IMR-90 (cell line): ENCODE data around the gene ANXA2. TPM values are rescaled to one million over a fixed set of nuclear protein-coding genes. Genes with fewer than 3 reads are reported as not detected.

Experiments
- ATAC-seq: fragments of 200-7000 bp; cut with Tn5 transposase; 2 replicates; pipeline ENCODE4 v1.9.1; 2020; ENCODE audit warnings: low read depth, mild to moderate bottlenecking, moderate library complexity
- BruUV-seq: library from RNA; stranded (reverse); fragments of 400-500 nt; replicated peaks from 2 replicates; lab custom pipeline; 2021; lab: Mats Ljungman, UMichigan
- CTCF ChIA-PET: fragments of 300-600 bp; formaldehyde crosslinking; extraction: SDS; loops from one replicate; lab custom pipeline; 2021; ENCODE audit warnings: antibody characterized with exemption; lab: Yijun Ruan, JAX
- POLR2A ChIA-PET: fragments of 300-600 bp; sonication (Branson Sonifier 250); formaldehyde crosslinking; loops from one replicate; lab custom pipeline; 2022; ENCODE audit warnings: antibody characterized with exemption; ENCODE audit not compliant: unreplicated experiment; lab: Charles Lee
- DNase-seq: peaks from one replicate; pipeline ENCODE4 v3.0.0; 2013
- H2AFZ ChIP-seq: replicated peaks from 2 replicates; pipeline ENCODE3; 2013; ENCODE audit warnings: low read length, mild to moderate bottlenecking; ENCODE audit not compliant: poor library complexity
- H2AK5ac ChIP-seq: 2 replicates; pipeline ENCODE4 v1.6.1; 2013; ENCODE audit warnings: low read depth, low read length, inconsistent platforms
- H2AK9ac ChIP-seq: replicated peaks from 2 replicates; pipeline ENCODE3; 2013; ENCODE audit warnings: mild to moderate bottlenecking, low read depth, low read length, moderate library complexity; ENCODE audit not compliant: poor library complexity
- H2BK120ac ChIP-seq: 2 replicates; pipeline ENCODE4 v1.6.1; 2013; ENCODE audit warnings: low read depth, low read length, inconsistent platforms
- H2BK15ac ChIP-seq: 3 replicates; pipeline ENCODE4 v1.6.1; 2013; ENCODE audit warnings: low read depth, low read length, inconsistent platforms
- H2BK20ac ChIP-seq: 2 replicates; pipeline ENCODE4 v1.6.1; 2013; ENCODE audit warnings: low read depth, mild to moderate bottlenecking, inconsistent platforms, low read length, moderate library complexity
- H2BK5ac ChIP-seq: 2 replicates; pipeline ENCODE4 v1.6.1; 2013; ENCODE audit warnings: mild to moderate bottlenecking, low read depth, low read length, inconsistent platforms; ENCODE audit not compliant: poor library complexity, severe bottlenecking
- H3K14ac ChIP-seq: replicated peaks from 2 replicates; pipeline ENCODE4 v1.6.1; 2013; ENCODE audit warnings: low read depth, low read length, inconsistent platforms
- H3K18ac ChIP-seq: 2 replicates; pipeline ENCODE4 v1.6.1; 2013; ENCODE audit warnings: low read depth, low read length, control low read depth
- H3K23ac ChIP-seq: 2 replicates; pipeline ENCODE4 v1.6.1; 2013; ENCODE audit warnings: low read depth, low read length, inconsistent platforms
- H3K27ac ChIP-seq: 2 replicates; pipeline ENCODE4 v1.5.1; 2013; ENCODE audit warnings: mild to moderate bottlenecking, control low read depth, low read length; ENCODE audit not compliant: insufficient read depth
- H3K27me3 ChIP-seq: 2 replicates; pipeline ENCODE4 v1.6.1; 2013; ENCODE audit warnings: low read length; ENCODE audit not compliant: control insufficient read depth, insufficient read depth
- H3K36me3 ChIP-seq: 2 replicates; pipeline ENCODE4 v1.6.1; 2013; ENCODE audit warnings: low read length, mixed read lengths; ENCODE audit not compliant: control insufficient read depth, insufficient read depth
- H3K4ac ChIP-seq: 2 replicates; pipeline ENCODE4 v1.6.1; 2013; ENCODE audit warnings: low read depth, low read length, inconsistent platforms
- H3K4me1 ChIP-seq: 2 replicates; pipeline ENCODE4 v1.6.1; 2013; ENCODE audit warnings: low read length, mixed read lengths; ENCODE audit not compliant: control insufficient read depth, insufficient read depth
- H3K4me2 ChIP-seq: 2 replicates; pipeline ENCODE4 v1.6.1; 2013; ENCODE audit warnings: low read depth, mild to moderate bottlenecking, control low read depth, low read length, moderate library complexity
- H3K4me3 ChIP-seq: 2 replicates; pipeline ENCODE4 v1.5.1; 2013; ENCODE audit warnings: low read depth, mild to moderate bottlenecking, control low read depth, low read length, moderate library complexity; ENCODE audit not compliant: insufficient read depth
- H3K56ac ChIP-seq: 2 replicates; pipeline ENCODE4 v1.6.1; 2013; ENCODE audit warnings: low read length, inconsistent platforms; ENCODE audit not compliant: insufficient read depth; ENCODE audit errors: extremely low read depth
- H3K79me1 ChIP-seq, 2 experiments: 2 replicates each; pipeline ENCODE4 v1.6.1; 2013; ENCODE audit warnings: low read length in 2 of 2, inconsistent platforms in 1 of 2, low read depth in 1 of 2
- H3K9ac ChIP-seq: 2 replicates; pipeline ENCODE4 v1.6.1; 2013; ENCODE audit warnings: low read depth, low read length, control low read depth
- H3K9me1 ChIP-seq: 2 replicates; pipeline ENCODE4 v1.6.1; 2013; ENCODE audit warnings: low read length, inconsistent platforms; ENCODE audit not compliant: insufficient read depth
- H3K9me3 ChIP-seq: 2 replicates; pipeline ENCODE4 v1.6.1; 2013; ENCODE audit warnings: low read length; ENCODE audit not compliant: control insufficient read depth, insufficient read depth
- H4K20me1 ChIP-seq: 2 replicates; pipeline ENCODE4 v1.6.1; 2013; ENCODE audit warnings: low read length, inconsistent platforms; ENCODE audit not compliant: insufficient read depth
- H4K5ac ChIP-seq: 2 replicates; pipeline ENCODE4 v1.6.1; 2013; ENCODE audit warnings: mild to moderate bottlenecking, low read depth, low read length, control low read depth
- H4K8ac ChIP-seq, 2 experiments: 2 replicates each; pipeline ENCODE4 v1.6.1; 2013; ENCODE audit warnings: low read depth in 2 of 2, low read length in 2 of 2, control low read depth in 1 of 2, inconsistent platforms in 1 of 2
- H4K91ac ChIP-seq: 2 replicates; pipeline ENCODE4 v1.6.1; 2013; ENCODE audit warnings: low read depth, low read length, inconsistent platforms; ENCODE audit not compliant: insufficient read depth
- BHLHE40 ChIP-seq: fragments of 150-350 bp; IDR thresholded peaks from 2 replicates; pipeline ENCODE4 v1.6.1; 2016; ENCODE audit warnings: mild to moderate bottlenecking, low read depth, low read length
- CEBPB ChIP-seq: IDR thresholded peaks from 2 replicates; pipeline ENCODE4 v1.6.1; 2012; ENCODE audit warnings: low read depth, low read length, improper control_type of control experiment
- CHD1 ChIP-seq: IDR thresholded peaks from 2 replicates; pipeline ENCODE4 v1.6.1; 2012; ENCODE audit warnings: low read depth, low read length, improper control_type of control experiment
- FOS ChIP-seq: fragments of 150-350 bp; IDR thresholded peaks from 2 replicates; pipeline ENCODE4 v1.6.1; 2016; ENCODE audit warnings: low read depth, low read length
- MAFK ChIP-seq: IDR thresholded peaks from 2 replicates; pipeline ENCODE4 v1.6.1; 2012; ENCODE audit warnings: low read depth, low read length, improper control_type of control experiment
- MAZ ChIP-seq: IDR thresholded peaks from 2 replicates; pipeline ENCODE4 v1.6.1; 2012; ENCODE audit warnings: low read depth, mild to moderate bottlenecking, low read length, improper control_type of control experiment, moderate library complexity, borderline replicate concordance
- MXI1 ChIP-seq: IDR thresholded peaks from 2 replicates; pipeline ENCODE4 v1.6.1; 2012; ENCODE audit warnings: low read depth, mild to moderate bottlenecking, low read length, moderate library complexity, borderline replicate concordance
- NFE2L2 ChIP-seq: fragments of 150-350 bp; IDR thresholded peaks from 2 replicates; pipeline ENCODE4 v1.6.1; 2016; ENCODE audit warnings: low read depth, mild to moderate bottlenecking, low read length
- POLR2A ChIP-seq: IDR thresholded peaks from 2 replicates; pipeline ENCODE4 v1.6.1; 2012; ENCODE audit warnings: mild to moderate bottlenecking, low read depth, low read length
- RAD21 ChIP-seq: IDR thresholded peaks from 2 replicates; pipeline ENCODE4 v1.6.1; 2012; ENCODE audit warnings: low read length, improper control_type of control experiment
- RCOR1 ChIP-seq: IDR thresholded peaks from 2 replicates; pipeline ENCODE4 v1.6.1; 2012; ENCODE audit warnings: mild to moderate bottlenecking, low read length, improper control_type of control experiment; ENCODE audit not compliant: insufficient replicate concordance
- SMC3 ChIP-seq: fragments of 150-350 bp; IDR thresholded peaks from 2 replicates; pipeline ENCODE4 v1.6.1; 2016; ENCODE audit warnings: low read depth, mild to moderate bottlenecking, antibody characterized with exemption, low read length, moderate library complexity
- WGBS, 2 experiments: methylation state at CpG; one replicate each; pipeline versions ENCODE4 v1.1.5 to v1.1.7; 2013; ENCODE audit warnings: missing lambda C conversion rate in 2 of 2; ENCODE audit not compliant: insufficient read length in 1 of 2; ENCODE audit errors: extremely low coverage in 2 of 2; 5-methylcytosine and 5-hydroxymethylcytosine counted together
- dilution Hi-C: fragments of 300-500 bp; cut with HindIII; formaldehyde crosslinking; loops from one replicate; pipeline ENCODE4 v1.14.3; 2018; ENCODE audit warnings: low sequenced_read_pairs; ENCODE audit not compliant: unreplicated experiment
- in situ Hi-C: fragments of 300-500 bp; cut with MboI; formaldehyde crosslinking; loops from 3 replicates; pipeline ENCODE4 v1.14.3; 2019; ENCODE audit warnings: low sequenced_read_pairs, inconsistent platforms, mixed read lengths
- intact Hi-C: fragments of 100-400 bp; cut with micrococcal nuclease; formaldehyde crosslinking; loops from 2 replicates; pipeline ENCODE4 v1.10.0; 2022
- polyA plus RNA-seq, 3 experiments: library from polyadenylated mRNA; depleted of rRNA; stranded (reverse); fragments of >200 nt; gene quantifications; 2 replicates each; pipeline ENCODE4 v1.2.3, GENCODE V29; 2012; ENCODE audit warnings: low replicate concordance in 1 of 3
- total RNA-seq: library from RNA; depleted of rRNA; stranded (reverse); fragments of >200 nt; gene quantifications from 2 replicates; pipeline ENCODE4 v1.2.3, GENCODE V29; 2012
- TF ChIP-seq, protein P1 (sequence below): conservative IDR thresholded peaks from 2 replicates; pipeline ENCODE4 v1.5.1; 2012; ENCODE audit warnings: mild to moderate bottlenecking, low read depth, low read length, improper control_type of control experiment
- TF ChIP-seq, protein P2 (sequence below): fragments of 150-350 bp; IDR thresholded peaks from 2 replicates; pipeline ENCODE4 v1.6.1; 2016; ENCODE audit warnings: low read depth, mild to moderate bottlenecking, low read length, moderate library complexity, borderline replicate concordance

The ANXA2 gene
- total and polyA plus RNA-seq, 2 of the 4 experiments (the other 2 are of a cell fraction) = 7,454 to 8,412 TPM

DNA sequence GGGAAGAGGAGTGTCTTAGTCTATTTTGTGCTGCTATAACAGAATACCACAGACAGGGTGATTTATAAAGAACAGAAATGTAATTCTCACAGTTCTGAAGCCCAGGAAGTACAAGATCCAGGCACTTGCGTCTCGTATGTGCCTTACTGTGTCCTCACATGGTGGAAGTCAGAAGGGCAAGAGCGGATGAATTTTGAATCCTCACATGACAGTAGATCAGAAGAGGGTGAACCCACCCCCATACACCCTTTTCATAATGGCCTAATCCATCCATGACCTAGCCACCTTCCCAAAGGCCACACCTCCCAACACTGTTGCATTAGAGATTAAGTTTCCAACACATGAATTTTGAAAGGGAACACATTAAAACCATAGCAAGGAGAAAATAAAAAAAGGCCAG, 18.7 kb upstream of the ANXA2 start:
- Histone ChIP-seq H3K36me3 (no peaks in the 10 kb centered on the region), H2BK5ac (no peak overlapping the region), H3K56ac (no peak overlapping the region), H3K9me1 (peaks cover 3% of the 10 kb centered on the region; the same call in 1 of the 2 replicates), H4K91ac (no peak overlapping the region), H2BK20ac (no peak overlapping the region), H3K4me1 (peaks cover 7% of the 10 kb centered on the region), H3K27me3 (no peaks in the 10 kb centered on the region), H4K20me1 (peaks cover 2% of the 10 kb centered on the region; the same call in 1 of the 2 replicates), H3K9ac (no peak overlapping the region), H3K4ac (no peak overlapping the region), H3K79me1 (peaks cover 0 to 4% of the 10 kb centered on the region in 2 experiments; a peak in 2 of 4 replicates), H3K4me3 (no peak overlapping the region), H2AFZ (no peak overlapping the region), H3K9me3 (no peaks in the 10 kb centered on the region), H3K23ac (no peak overlapping the region), H2AK5ac (no peak overlapping the region), H3K27ac (no peak overlapping the region), H3K18ac (no peak overlapping the region), H3K4me2 (no peak overlapping the region), H2AK9ac (no peak overlapping the region), H4K5ac (no peak overlapping the region), H4K8ac (no peak overlapping the region), H2BK120ac (no peak overlapping the region), H3K14ac (no peak overlapping the region), H2BK15ac (no peak overlapping the region)
- ChIA-PET CTCF (no interaction called here), POLR2A (no interaction called here)
- TF ChIP-seq NFE2L2 (no peak), BHLHE40 (no peak), CHD1 (no peak), MAFK (no peak), MAZ (no peak), SMC3 (no peak), MXI1 (no peak), CEBPB (no peak), POLR2A (no peak), RCOR1 (no peak), RAD21 (no peak), FOS (no peak)
- TF ChIP-seq, protein P1, sequence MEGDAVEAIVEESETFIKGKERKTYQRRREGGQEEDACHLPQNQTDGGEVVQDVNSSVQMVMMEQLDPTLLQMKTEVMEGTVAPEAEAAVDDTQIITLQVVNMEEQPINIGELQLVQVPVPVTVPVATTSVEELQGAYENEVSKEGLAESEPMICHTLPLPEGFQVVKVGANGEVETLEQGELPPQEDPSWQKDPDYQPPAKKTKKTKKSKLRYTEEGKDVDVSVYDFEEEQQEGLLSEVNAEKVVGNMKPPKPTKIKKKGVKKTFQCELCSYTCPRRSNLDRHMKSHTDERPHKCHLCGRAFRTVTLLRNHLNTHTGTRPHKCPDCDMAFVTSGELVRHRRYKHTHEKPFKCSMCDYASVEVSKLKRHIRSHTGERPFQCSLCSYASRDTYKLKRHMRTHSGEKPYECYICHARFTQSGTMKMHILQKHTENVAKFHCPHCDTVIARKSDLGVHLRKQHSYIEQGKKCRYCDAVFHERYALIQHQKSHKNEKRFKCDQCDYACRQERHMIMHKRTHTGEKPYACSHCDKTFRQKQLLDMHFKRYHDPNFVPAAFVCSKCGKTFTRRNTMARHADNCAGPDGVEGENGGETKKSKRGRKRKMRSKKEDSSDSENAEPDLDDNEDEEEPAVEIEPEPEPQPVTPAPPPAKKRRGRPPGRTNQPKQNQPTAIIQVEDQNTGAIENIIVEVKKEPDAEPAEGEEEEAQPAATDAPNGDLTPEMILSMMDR = no peak
- TF ChIP-seq, protein P2, sequence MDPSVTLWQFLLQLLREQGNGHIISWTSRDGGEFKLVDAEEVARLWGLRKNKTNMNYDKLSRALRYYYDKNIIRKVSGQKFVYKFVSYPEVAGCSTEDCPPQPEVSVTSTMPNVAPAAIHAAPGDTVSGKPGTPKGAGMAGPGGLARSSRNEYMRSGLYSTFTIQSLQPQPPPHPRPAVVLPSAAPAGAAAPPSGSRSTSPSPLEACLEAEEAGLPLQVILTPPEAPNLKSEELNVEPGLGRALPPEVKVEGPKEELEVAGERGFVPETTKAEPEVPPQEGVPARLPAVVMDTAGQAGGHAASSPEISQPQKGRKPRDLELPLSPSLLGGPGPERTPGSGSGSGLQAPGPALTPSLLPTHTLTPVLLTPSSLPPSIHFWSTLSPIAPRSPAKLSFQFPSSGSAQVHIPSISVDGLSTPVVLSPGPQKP = no peak
- intact Hi-C loops (no loop called here), in situ Hi-C loops (no loop called here), dilution Hi-C loops (no loop called here)
- no CpG with 5 or more reads among the region's 3 CpGs for WGBS, 2 experiments
- ATAC-seq (no peak), DNase-seq (no peak)
- no TSS peak for BruUV-seq
